ENCODE results near the gene ERN1.
A peak's percentile ranks its signal among the peaks of the same experiment; 100 is the strongest.

GRCh38 chr17:64130559-64131001 is 636 bp upstream of the ERN1 start:
- TF ChIP-seq POLR2A (IDR thresholded peaks at IDR 0.05), result peak in 1 of 2 donors; percentile 4
- no peak for TF ChIP-seq POLR2AphosphoS5 (IDR thresholded peaks at IDR 0.05)
- no peak for TF ChIP-seq CTCF (IDR thresholded peaks at IDR 0.05)
- TF ChIP-seq EP300 (IDR thresholded peaks at IDR 0.05), result no peak
